MM.1S (cell line): ENCODE results near the gene SIM2.

Experiments
- DNase-seq: peaks from one replicate; pipeline ENCODE4 v3.0.0-alpha.2; 2015
- H2AFZ ChIP-seq: fragments of 300-600 bp; sonication (generic); 2 replicates; pipeline ENCODE4 v1.6.0; 2016; ENCODE audit warnings: antibody characterized with exemption, low read length
- H3F3A ChIP-seq: fragments of 300-600 bp; sonication (generic); 2 replicates; pipeline ENCODE4 v1.6.1; 2016; ENCODE audit warnings: mild to moderate bottlenecking, antibody characterized with exemption, low read length, moderate library complexity, mixed read lengths; ENCODE audit not compliant: insufficient read depth
- H3K27ac ChIP-seq: fragments of 300-600 bp; sonication (generic); 2 replicates; pipeline ENCODE4 v1.5.1; 2016; ENCODE audit warnings: mild to moderate bottlenecking, low read length
- H3K27me3 ChIP-seq: fragments of 300-600 bp; sonication (generic); replicated peaks from 2 replicates; pipeline ENCODE4 v1.6.0; 2016; ENCODE audit warnings: low read length; ENCODE audit not compliant: insufficient read depth
- H3K36me3 ChIP-seq: fragments of 300-600 bp; sonication (generic); replicated peaks from 2 replicates; pipeline ENCODE4 v1.6.1; 2016; ENCODE audit warnings: mild to moderate bottlenecking, low read length, mixed read lengths; ENCODE audit not compliant: insufficient read depth
- H3K4me1 ChIP-seq: fragments of 300-600 bp; sonication (generic); 2 replicates; pipeline ENCODE4 v1.6.1; 2016; ENCODE audit warnings: low read length, mixed read lengths
- H3K4me2 ChIP-seq: fragments of 300-600 bp; sonication (generic); 2 replicates; pipeline ENCODE4 v1.6.0; 2016; ENCODE audit warnings: low read depth, low read length
- H3K4me3 ChIP-seq: fragments of 300-600 bp; sonication (generic); 2 replicates; pipeline ENCODE4 v1.5.1; 2016; ENCODE audit warnings: low read length, mixed read lengths
- H3K79me2 ChIP-seq: fragments of 300-600 bp; sonication (generic); 2 replicates; pipeline ENCODE4 v1.6.1; 2016; ENCODE audit warnings: mixed run types, low read length, mixed read lengths
- H3K9ac ChIP-seq: fragments of 300-600 bp; sonication (generic); 2 replicates; pipeline ENCODE4 v1.6.1; 2016; ENCODE audit warnings: low read length, mixed read lengths
- H3K9me2 ChIP-seq: fragments of 300-600 bp; sonication (generic); replicated peaks from 2 replicates; pipeline ENCODE4 v1.6.1; 2016; ENCODE audit warnings: mild to moderate bottlenecking, low read length, mixed read lengths; ENCODE audit not compliant: insufficient read depth
- H3K9me3 ChIP-seq: fragments of 300-600 bp; sonication (generic); replicated peaks from 2 replicates; pipeline ENCODE4 v1.6.1; 2016; ENCODE audit warnings: mild to moderate bottlenecking, low read length, mixed read lengths; ENCODE audit not compliant: insufficient read depth
- H4K20me1 ChIP-seq: fragments of 300-600 bp; sonication (generic); 2 replicates; pipeline ENCODE4 v1.6.1; 2016; ENCODE audit warnings: mild to moderate bottlenecking, low read length, moderate library complexity, mixed read lengths; ENCODE audit not compliant: insufficient read depth
- EZH2 ChIP-seq: fragments of 300-600 bp; sonication (generic); optimal IDR thresholded peaks from 2 replicates; pipeline ENCODE3; 2017; ENCODE audit warnings: low read depth, mild to moderate bottlenecking, antibody characterized with exemption, low read length, mixed read lengths
- EZH2phosphoT487 ChIP-seq: fragments of 300-600 bp; sonication (generic); IDR thresholded peaks from 2 replicates; pipeline ENCODE4 v1.6.1; 2018; ENCODE audit warnings: antibody characterized with exemption, low read length
- TF ChIP-seq, protein P1 (sequence below): fragments of 300-600 bp; sonication (generic); IDR thresholded peaks from 2 replicates; pipeline ENCODE4 v1.5.1; 2016; ENCODE audit warnings: antibody characterized with exemption, low read length, mixed read lengths

Gene SIM2

DNA sequence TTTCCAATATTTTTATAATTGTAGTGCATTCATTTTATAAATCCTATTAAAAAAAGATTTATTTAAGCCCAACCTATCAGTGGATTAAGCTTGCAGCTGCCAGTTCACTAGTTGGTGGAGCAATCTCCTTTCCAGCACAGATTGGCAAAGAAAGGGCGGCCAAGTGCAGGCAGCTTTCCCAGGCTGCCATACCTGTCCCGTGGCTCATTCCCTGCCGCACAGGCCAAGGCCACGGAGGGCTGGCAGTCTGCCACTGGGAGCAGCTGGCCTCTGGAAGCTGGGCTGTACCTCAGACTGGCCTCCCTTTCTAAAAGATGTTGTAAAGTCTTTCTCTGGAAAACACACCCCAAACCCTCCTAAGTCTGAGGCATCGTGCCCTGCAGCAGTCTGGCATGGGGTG is 74.2 kb downstream of the SIM2 start:
- Histone ChIP-seq H3K79me2 (no peaks in the 10 kb centered on the region), H4K20me1 (no peaks in the 10 kb centered on the region), H3K9me3 (no peaks in the 10 kb centered on the region), H3K4me2 (no peak overlapping the region), H3K9me2 (no peaks in the 10 kb centered on the region), H3F3A (no peaks in the 10 kb centered on the region), H3K27ac (no peak overlapping the region), H3K9ac (no peak overlapping the region), H2AFZ (no peak overlapping the region), H3K4me3 (no peak overlapping the region), H3K36me3 (no peaks in the 10 kb centered on the region), H3K27me3 (no peaks in the 10 kb centered on the region), H3K4me1 (no peaks in the 10 kb centered on the region)
- TF ChIP-seq EZH2 (no peak), EZH2phosphoT487 (no peak)
- TF ChIP-seq, protein P1, sequence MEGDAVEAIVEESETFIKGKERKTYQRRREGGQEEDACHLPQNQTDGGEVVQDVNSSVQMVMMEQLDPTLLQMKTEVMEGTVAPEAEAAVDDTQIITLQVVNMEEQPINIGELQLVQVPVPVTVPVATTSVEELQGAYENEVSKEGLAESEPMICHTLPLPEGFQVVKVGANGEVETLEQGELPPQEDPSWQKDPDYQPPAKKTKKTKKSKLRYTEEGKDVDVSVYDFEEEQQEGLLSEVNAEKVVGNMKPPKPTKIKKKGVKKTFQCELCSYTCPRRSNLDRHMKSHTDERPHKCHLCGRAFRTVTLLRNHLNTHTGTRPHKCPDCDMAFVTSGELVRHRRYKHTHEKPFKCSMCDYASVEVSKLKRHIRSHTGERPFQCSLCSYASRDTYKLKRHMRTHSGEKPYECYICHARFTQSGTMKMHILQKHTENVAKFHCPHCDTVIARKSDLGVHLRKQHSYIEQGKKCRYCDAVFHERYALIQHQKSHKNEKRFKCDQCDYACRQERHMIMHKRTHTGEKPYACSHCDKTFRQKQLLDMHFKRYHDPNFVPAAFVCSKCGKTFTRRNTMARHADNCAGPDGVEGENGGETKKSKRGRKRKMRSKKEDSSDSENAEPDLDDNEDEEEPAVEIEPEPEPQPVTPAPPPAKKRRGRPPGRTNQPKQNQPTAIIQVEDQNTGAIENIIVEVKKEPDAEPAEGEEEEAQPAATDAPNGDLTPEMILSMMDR: no peak
- no peak for DNase-seq

DNA sequence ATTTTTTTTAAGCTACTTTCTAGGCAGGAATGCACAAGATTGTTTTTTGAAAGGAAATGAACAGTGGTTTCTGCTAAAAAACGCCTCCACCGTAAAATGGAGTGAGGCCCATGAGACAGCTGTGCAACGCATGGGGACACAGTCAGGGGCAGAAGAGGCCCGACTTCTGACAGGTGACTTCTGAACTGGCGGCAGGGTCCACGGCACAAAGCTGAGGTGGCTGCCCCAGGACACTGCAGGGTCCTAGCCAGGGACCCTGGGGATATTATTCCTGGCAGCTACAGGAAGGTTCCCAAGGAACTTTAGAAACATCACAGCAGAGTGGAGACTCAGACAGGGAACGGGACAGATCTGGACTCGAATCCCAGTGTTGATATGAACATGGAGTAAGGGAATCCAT is 75.1 kb downstream of the SIM2 start:
- H3K9me2 ChIP-seq: no peaks in the 10 kb centered on the region
- no peak overlapping the region for H3K4me2 ChIP-seq
- no peak overlapping the region for H3K4me3 ChIP-seq
- no peak for DNase-seq
- H2AFZ ChIP-seq: no peak overlapping the region
- H3K27ac ChIP-seq: no peak overlapping the region
- no peaks in the 10 kb centered on the region for H3K9me3 ChIP-seq
- no peaks in the 10 kb centered on the region for H3K27me3 ChIP-seq
- H3K79me2 ChIP-seq: no peaks in the 10 kb centered on the region
- TF ChIP-seq EZH2phosphoT487: no peak
- no peak for TF ChIP-seq EZH2
- TF ChIP-seq, protein P1: no peak
- H4K20me1 ChIP-seq: no peaks in the 10 kb centered on the region
- no peaks in the 10 kb centered on the region for H3K36me3 ChIP-seq
- H3K9ac ChIP-seq: no peak overlapping the region
- no peaks in the 10 kb centered on the region for H3K4me1 ChIP-seq
- H3F3A ChIP-seq: no peaks in the 10 kb centered on the region

DNA sequence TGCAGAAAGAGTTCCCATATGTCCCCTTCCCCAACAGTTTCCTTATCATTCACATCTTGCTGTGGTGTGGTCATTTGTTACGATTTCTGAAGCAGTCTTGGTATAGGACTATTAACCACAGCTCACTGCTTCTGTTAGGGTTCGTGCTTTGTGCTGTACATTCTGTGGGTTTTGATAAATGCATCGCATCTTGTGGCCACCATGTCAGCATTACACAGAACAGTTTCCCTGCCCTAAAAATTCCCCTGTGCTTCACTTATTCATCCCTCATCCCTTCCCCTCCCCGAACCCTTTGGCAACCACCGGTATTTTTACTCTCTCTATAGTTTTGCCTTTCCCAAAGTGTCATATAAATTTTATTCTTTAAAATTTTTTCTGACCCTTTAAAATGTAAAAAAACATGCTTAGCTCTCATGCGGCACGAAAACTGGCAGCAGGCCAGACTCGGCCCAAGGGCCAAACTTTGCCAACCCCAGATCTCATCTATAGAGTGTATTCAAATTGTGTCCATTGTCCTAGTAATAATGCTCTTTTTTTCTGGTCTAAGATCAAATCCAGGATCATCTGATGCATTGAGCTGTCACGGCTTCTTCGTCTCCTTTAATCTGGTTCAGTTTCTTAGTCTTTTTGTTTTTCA is 78.2 kb downstream of the SIM2 start:
- H3F3A ChIP-seq: no peaks in the 10 kb centered on the region
- no peak overlapping the region for H2AFZ ChIP-seq
- H3K9ac ChIP-seq: no peak overlapping the region
- H3K4me2 ChIP-seq: no peak overlapping the region
- no peak for DNase-seq
- H3K9me3 ChIP-seq: no peaks in the 10 kb centered on the region
- H3K27ac ChIP-seq: no peak overlapping the region
- H3K9me2 ChIP-seq: no peaks in the 10 kb centered on the region
- H3K4me1 ChIP-seq: no peaks in the 10 kb centered on the region
- no peak overlapping the region for H3K4me3 ChIP-seq
- H3K36me3 ChIP-seq: no peaks in the 10 kb centered on the region
- TF ChIP-seq, protein P1: no peak
- TF ChIP-seq EZH2phosphoT487: no peak
- no peak for TF ChIP-seq EZH2
- no peaks in the 10 kb centered on the region for H4K20me1 ChIP-seq
- no peaks in the 10 kb centered on the region for H3K79me2 ChIP-seq
- no peaks in the 10 kb centered on the region for H3K27me3 ChIP-seq
